HUES48 (cell line): Measurements from ENCODE around the gene DYSF.
A peak's percentile ranks its signal among the peaks of the same experiment; 100 is the strongest.
"Not testable (repeated sequence)": the region's sequence is repeated elsewhere in the genome, so short reads cannot be mapped to it uniquely, and the experiment has no call there.

Experiments
- H3K27ac ChIP-seq: one replicate; pipeline ENCODE4 v1.7.0; 2013; ENCODE audit warnings: low read depth, low read length, inconsistent platforms
- H3K27me3 ChIP-seq: 2 replicates; pipeline ENCODE4 v1.6.1; 2013; ENCODE audit warnings: mild to moderate bottlenecking, low read length; ENCODE audit not compliant: control insufficient read depth, insufficient read depth
- H3K36me3 ChIP-seq: 2 replicates; pipeline ENCODE4 v1.6.1; 2013; ENCODE audit warnings: low read length; ENCODE audit not compliant: control insufficient read depth, insufficient read depth
- H3K4me1 ChIP-seq: 2 replicates; pipeline ENCODE4 v1.6.1; 2013; ENCODE audit warnings: mild to moderate bottlenecking, low read length; ENCODE audit not compliant: control insufficient read depth, insufficient read depth
- H3K4me3 ChIP-seq: 2 replicates; pipeline ENCODE4 v1.5.1; 2013; ENCODE audit warnings: mild to moderate bottlenecking, low read depth, low read length
- H3K9ac ChIP-seq: 2 replicates; pipeline ENCODE4 v1.6.1; 2013; ENCODE audit warnings: mild to moderate bottlenecking, low read depth, low read length, moderate library complexity
- H3K9me3 ChIP-seq: 2 replicates; pipeline ENCODE4 v1.6.1; 2013; ENCODE audit warnings: low read length; ENCODE audit not compliant: control insufficient read depth, insufficient read depth

Gene DYSF

DNA sequence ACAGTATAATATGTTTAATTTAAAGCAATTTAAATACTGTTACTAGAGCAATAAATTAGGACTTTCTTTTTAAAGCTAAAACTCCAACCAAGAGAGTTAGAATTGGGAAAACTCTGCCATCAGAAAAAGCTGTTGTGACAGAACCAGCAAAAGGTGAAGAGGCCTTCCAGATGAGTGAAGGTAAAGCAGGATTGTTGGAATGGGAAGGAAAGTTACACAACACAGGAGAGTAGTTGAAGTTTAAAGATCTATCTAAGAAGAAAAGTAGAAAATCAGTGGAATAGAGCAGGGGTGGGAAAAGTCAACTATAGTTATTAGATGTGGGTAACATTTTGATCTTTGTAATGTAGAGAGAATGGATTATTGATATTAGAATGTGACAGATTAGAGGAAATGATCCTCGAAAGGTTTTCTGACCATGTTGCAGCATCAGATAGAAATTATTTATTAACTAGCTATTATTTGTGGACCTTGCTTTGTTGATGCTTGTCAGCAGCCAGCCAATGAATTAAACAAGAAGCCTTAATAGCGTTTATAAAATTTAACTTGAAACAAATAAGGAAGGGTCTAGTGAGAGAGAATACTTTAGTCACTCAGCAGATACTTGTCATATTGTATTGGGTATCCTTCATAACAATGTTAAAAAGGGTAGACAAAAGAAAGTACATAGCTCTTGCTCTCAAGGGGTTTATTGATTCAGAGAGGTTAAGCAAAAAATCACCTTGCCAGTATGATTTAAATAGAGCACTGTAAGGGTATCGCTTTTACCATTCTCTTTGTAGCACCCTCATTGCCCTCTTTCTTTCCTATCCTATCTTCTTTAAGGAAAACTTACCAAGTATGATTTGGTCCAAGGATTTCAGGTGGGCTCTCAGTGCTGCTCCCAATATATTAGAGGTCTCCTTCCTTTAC is 24.6 kb upstream of the DYSF start:
- Histone ChIP-seq H3K4me3 (no peak overlapping the region), H3K36me3 (peaks cover 99% of the 10 kb centered on the region), H3K27ac (no peak overlapping the region), H3K27me3 (no peaks in the 10 kb centered on the region), H3K9ac (no peak overlapping the region), H3K4me1 (no peaks in the 10 kb centered on the region), H3K9me3 (no peaks in the 10 kb centered on the region)

DNA sequence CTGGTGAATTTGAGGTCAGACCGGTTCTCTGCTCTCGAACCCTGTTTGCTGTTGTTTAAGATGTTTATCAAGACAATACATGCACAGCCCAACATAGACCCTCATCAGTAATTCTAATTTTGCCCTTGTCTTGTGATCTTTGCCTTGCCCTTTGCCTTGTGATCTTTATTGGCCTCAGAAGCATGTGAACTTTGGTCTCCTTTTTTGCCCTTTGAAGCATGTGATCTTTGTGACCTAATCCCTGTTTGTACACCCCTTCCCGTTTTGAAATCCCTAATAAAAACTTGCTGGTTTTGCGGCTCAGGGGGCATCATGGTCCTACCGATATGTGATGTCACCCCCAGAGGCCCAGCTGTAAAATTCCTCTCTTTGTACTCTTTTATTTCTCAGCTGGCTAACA is 8.2 kb upstream of the DYSF start:
- not testable (repeated sequence) for H3K9me3 ChIP-seq, H3K4me1 ChIP-seq, H3K36me3 ChIP-seq, H3K27ac ChIP-seq, H3K9ac ChIP-seq, H3K27me3 ChIP-seq, H3K4me3 ChIP-seq

DNA sequence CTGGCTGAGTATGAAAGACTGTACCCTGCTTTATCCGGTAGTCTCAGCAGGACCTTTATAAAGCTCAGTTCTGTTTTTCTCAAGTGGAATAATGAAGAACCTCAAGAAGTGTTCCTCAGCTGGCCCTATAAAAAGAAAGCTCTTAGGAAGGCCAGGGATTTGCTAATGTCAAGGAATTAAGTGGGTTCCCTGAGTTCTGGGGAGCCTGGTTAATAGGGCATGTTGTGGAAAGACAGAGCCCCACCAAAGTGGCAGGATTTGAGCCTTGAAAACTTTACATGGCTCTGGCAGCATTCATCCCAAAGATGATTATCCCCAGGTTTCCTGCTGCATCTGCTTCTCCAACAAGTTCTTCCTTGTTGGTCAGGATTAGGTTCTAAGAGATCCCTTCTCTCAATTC is 6.9 kb upstream of the DYSF start:
- H3K27me3 ChIP-seq = peaks cover 2% of the 10 kb centered on the region; the same call in 1 of the 2 replicates
- no peak overlapping the region for H3K9ac ChIP-seq
- no peak overlapping the region for H3K4me3 ChIP-seq
- no peak overlapping the region for H3K27ac ChIP-seq
- no peaks in the 10 kb centered on the region for H3K4me1 ChIP-seq
- H3K36me3 ChIP-seq = no peaks in the 10 kb centered on the region
- H3K9me3 ChIP-seq = no peaks in the 10 kb centered on the region

DNA sequence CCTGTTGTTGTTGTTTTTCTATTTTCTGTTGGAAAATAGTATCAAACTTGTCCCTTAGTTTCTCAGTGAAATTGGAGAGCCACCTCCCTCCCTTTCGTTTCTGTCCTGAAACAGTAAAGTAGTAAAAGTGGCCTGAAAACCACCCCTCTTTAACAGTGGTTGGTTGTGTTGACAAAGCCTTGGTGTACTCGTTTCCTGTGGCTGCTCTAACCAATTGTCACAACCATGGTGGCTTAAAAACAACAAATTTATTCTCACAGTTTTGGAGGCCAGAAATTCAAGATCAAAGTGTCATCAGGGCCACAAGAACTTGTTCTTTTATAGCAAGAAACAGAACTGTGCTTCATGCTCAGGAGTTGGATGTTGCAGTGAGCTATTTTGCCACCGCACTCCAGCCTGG is 4.0 kb upstream of the DYSF start:
- H3K9me3 ChIP-seq = no peaks in the 10 kb centered on the region
- H3K4me1 ChIP-seq = peaks cover 9% of the 10 kb centered on the region
- no peaks in the 10 kb centered on the region for H3K36me3 ChIP-seq
- peaks cover 26% of the 10 kb centered on the region for H3K27me3 ChIP-seq
- no peak overlapping the region for H3K9ac ChIP-seq
- no peak overlapping the region for H3K27ac ChIP-seq
- H3K4me3 ChIP-seq = no peak overlapping the region

DNA sequence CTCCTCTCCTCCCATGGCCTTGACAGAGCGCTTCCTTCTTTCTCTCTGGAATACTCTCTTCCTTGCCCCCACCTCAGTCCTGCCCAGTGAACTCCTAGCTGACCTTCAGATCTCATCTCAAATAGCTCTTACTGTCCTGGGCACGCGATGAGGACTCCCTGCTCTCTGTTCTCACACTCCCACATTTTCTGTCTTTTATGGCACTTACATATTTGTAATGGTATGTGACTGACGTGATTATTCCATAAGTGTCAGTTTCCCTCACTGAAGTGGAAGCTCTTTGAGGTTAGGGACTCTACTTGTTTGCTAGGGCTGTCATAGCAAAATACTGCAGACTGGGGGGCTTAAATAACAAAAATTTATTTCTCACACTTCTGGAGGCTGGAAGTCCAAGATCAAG is 1.7 kb upstream of the DYSF start:
- no peak overlapping the region for H3K27ac ChIP-seq
- H3K9me3 ChIP-seq = no peaks in the 10 kb centered on the region
- no peaks in the 10 kb centered on the region for H3K36me3 ChIP-seq
- H3K4me1 ChIP-seq = peaks cover 32% of the 10 kb centered on the region
- no peak overlapping the region for H3K4me3 ChIP-seq
- peaks cover 36% of the 10 kb centered on the region for H3K27me3 ChIP-seq
- H3K9ac ChIP-seq = no peak overlapping the region

DNA sequence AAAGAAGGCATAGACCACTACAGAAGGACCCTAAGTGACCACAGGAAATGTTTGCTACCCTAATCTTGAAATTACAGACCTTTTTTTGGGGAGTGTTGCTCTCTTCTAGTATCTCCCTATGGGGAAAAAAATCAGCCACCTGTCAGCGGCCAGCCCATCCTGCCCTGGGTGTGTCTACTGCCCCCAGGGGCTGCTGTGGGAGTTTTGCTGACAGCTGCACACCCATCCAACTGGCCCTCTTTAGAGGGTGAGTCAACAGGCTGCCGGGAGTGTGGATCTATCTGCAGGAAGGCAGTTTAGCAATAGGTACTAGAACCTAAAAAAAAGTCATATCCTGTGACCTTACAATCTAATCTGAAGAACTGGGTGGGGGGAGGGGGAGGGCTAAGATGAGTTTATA is 796 bp upstream of the DYSF start:
- Histone ChIP-seq H3K36me3 (no peaks in the 10 kb centered on the region), H3K27ac (no peak overlapping the region), H3K27me3 (peaks cover 36% of the 10 kb centered on the region), H3K4me3 (no peak overlapping the region), H3K9me3 (no peaks in the 10 kb centered on the region), H3K4me1 (peaks cover 37% of the 10 kb centered on the region), H3K9ac (no peak overlapping the region)

DNA sequence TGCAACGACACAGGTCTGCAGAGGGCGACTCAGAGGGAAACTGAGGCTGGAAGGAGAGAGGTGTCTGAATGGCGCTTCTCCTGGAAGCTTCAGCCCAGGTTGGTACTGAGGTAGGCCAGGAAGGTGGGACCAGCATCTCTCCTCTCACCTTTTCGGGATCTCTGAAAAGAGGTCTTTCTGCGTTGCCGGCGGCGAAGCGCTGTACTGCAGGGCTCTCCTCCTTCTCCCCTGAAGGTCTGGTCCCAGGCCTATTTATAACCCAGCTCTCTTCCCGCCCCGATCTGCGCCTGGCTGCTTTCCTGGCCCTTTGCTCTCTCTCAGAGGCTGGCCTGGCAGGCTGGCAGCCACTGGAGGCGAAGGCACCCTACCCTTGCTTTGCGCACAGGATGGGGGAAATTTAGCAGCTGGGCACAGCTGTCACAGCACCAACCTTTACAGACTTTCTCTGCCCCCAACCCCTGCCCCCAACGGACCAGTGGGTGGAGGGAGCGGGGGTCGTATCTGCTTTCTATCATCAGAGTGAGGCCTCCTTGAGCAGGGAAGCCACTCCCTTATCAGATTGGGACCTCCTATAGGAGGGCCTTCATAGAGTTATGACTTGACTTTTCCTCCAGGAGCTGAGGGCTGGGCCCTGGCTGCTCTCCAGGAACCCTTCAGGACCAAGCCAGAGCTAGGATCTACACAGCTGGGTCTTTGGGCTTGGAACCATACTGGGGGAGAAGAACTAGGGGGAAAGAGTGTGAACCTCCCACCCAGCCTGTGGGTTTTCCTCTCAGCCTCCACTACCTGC is 1.1 kb downstream of the DYSF start:
- Histone ChIP-seq H3K27ac (no peak overlapping the region), H3K4me1 (peaks cover 37% of the 10 kb centered on the region), H3K36me3 (no peaks in the 10 kb centered on the region), H3K9me3 (no peaks in the 10 kb centered on the region), H3K27me3 (peaks cover 46% of the 10 kb centered on the region), H3K9ac (no peak overlapping the region; the same call in 1 of the 2 replicates), H3K4me3 (peak overlapping the region; percentile 71)

DNA sequence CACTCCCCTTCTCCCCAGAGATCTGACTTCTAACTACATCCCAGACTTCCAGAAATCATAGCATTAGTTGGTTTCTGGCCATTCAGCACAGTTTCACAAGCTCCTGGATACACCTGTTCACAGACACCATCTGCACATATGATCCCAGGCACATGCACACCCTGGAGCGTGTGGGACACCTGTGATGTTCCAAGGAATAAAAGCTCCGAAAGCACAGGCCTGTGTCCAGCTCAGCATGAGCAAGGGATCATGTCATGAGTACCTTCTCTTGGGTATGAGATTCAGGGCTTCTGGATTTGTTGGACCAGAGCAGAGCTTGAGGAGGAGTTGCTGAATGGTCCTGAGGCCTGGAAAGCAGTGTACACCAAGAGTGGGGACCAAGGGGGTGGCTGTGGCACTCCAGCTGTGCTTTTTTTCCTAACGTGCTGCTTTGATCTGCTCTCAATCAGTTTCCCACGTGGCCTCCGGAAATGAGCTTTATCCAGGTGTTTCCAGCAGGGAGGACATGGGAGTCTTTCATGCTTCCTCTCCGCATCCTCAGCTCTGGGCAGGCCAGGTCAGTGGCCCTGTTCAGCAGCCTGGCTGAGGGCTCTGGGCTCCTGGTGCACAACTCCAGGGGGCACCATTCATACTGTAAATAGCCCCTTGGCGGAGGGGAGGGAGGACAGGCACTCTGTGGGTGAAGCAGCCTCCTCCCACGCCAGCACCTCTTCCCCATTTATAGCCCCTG is 1.8 kb downstream of the DYSF start:
- Histone ChIP-seq H3K9me3 (no peaks in the 10 kb centered on the region), H3K27me3 (peaks cover 54% of the 10 kb centered on the region), H3K4me3 (peak overlapping the region; percentile 29), H3K4me1 (peaks cover 37% of the 10 kb centered on the region), H3K36me3 (no peaks in the 10 kb centered on the region), H3K27ac (peak overlapping the region; percentile 82), H3K9ac (peak overlapping the region; percentile 37; the same call in 1 of the 2 replicates)

DNA sequence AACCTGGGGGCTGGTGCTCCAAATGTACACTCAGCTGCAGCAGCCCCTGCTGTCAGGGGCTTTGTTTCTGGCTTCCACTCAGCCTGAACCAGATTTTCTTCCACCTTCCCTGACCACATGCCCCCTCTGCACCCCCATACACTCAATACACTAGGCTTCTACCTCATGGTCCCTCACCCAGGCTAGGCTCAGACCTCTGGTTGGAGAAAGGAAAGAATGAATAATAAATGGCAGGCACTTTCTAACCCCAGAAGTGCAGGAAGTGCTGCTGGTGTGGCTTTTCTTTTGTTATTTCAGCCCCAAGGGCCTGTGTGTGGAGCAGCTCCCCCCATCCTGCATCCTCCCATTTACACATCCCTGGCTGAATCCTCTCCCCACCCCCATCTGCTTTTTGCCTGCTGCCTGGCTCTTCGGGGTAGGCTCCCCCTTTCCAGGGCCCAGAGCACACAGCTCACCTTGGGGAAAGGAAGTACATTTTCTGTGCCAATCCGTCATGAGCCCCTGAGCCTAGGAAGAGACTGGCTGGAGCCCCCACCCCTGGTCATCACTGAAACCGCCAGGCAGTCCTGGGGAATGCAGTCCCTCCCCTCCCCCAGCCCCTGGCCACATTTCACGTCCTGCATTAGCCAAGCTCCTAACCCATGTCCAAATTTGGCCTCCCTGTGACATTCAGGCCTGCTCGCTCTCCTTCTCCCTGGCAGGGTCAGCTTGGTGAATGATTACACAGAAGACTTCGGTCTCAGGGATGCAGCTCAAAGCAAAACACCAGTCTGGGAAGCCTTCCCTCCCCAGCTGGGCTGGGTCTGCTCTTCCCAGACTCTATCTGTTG is 2.6 kb downstream of the DYSF start:
- Histone ChIP-seq H3K9ac (peak overlapping the region; percentile 37; the same call in 1 of the 2 replicates), H3K4me3 (peak overlapping the region; percentile 29), H3K4me1 (peaks cover 38% of the 10 kb centered on the region), H3K9me3 (no peaks in the 10 kb centered on the region), H3K27me3 (peaks cover 56% of the 10 kb centered on the region), H3K36me3 (no peaks in the 10 kb centered on the region), H3K27ac (peak overlapping the region; percentile 82)

DNA sequence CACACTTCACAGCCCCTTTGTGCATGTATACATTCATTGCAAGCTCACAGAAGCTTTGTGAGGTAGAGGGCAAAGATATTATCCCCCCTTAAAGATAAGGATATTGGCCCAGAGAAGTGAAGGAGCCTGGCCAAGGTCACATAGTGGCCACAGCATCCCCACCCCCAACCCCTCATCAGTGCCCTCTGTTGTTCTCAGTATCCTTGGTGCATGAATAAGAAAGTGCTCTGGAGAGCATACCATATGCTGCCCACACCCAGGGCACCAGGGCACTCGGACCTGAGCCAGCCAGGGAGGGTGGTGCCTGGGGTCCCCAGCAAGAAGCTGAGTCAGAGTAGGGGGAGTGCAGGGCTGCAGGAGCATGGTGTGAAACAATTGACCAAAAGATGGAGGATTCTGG is 3.3 kb downstream of the DYSF start:
- no peaks in the 10 kb centered on the region for H3K9me3 ChIP-seq
- peak overlapping the region; percentile 82 for H3K27ac ChIP-seq
- H3K27me3 ChIP-seq = peaks cover 61% of the 10 kb centered on the region
- H3K4me3 ChIP-seq = 0 out of 2 replicates have a peak overlapping the region, but pooled peaks have one; percentile 29
- H3K4me1 ChIP-seq = peaks cover 43% of the 10 kb centered on the region
- no peaks in the 10 kb centered on the region for H3K36me3 ChIP-seq
- peak overlapping the region; percentile 37; the same call in 1 of the 2 replicates for H3K9ac ChIP-seq
